AG20443 (cell line): Measurements from ENCODE around the gene PRKG1.
A peak's percentile ranks its signal among the peaks of the same experiment; 100 is the strongest.
"Not testable (repeated sequence)": the region's sequence is repeated elsewhere in the genome, so short reads cannot be mapped to it uniquely, and the experiment has no call there.

Experiments
- DNase-seq: peaks from one replicate; pipeline ENCODE4 v3.0.0; 2012; ENCODE audit warnings: low spot score, mixed read lengths

PRKG1 gene

GRCh38 chr10:51117053-51117660 is 42.9 kb downstream of the PRKG1 start:
- DNase-seq, result peak; percentile 28

DNA sequence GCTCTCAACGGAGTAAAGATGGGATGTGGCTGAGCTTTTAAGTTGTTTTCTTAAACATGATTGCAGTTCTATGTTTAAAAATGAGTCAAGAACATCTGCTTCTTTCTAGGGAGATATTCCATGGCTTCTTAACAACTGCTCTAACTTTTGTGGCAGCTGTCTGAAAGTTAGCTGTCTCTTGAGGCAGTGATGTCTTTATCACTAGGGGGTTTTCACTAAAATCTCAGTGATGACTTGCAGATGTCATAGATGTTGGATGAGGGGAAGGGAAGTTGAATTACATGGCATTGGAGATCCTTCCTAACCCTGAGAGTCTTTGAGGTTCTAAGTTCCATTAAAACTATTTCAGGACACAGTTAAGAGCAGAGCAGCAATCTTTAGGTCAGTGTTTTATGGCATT is 43.5 kb downstream of the PRKG1 start:
- no peak for DNase-seq

DNA sequence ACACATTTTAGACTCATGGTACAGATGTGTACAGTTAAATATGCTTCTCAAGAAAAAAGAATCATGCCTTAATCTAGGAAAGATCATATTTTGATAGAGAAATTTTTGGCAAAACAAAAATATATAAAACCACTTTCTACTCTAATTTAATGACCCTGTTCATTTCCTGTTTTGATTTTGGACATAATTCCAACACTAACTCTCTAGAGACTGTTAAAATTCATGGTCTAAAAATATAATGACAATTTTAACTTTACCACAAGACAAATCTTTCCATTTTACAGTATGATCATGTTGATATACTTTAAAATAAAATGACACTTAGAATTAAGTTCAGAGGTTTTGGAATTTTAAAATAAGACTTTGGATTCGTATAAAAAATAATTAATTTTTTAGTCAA is 45.2 kb downstream of the PRKG1 start:
- DNase-seq, result no peak

DNA sequence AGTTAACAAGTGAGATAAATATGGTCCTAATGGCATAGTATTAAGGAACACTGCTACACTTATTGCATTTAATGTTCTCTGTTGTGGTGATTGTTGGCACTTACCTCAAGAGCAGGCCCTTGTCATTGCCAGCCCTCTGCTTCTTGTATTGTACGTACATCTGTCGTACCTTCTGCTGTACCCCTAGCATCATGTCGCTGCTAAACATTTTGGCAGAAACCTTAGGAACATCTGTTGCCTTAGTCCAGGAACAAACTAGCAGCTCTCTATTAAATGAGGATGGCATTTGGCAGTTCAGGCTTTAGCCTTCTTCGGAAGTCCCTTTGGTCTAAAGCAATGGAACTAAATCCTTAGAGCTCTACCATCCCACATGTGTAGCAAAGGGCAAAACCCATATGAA is 47.6 kb downstream of the PRKG1 start:
- DNase-seq, result no peak

DNA sequence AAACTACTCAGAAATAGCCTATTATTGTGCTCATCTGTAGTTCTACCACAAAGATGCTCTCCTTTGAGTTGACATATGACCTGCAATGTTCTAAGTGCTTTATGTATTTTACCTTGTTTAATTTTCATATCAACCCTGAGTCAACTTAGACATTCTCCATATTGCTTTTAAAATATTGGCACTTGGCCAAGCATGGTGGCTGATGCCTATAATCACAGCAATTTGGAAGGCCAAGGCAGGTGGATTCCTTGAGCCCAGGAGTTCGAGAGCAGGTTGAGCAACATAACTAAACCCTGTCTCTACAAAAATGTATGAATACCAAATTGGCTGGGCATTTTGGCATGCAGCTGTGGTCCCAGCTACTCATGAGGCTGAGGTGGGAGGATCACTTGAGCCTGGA is 50.6 kb downstream of the PRKG1 start:
- no peak for DNase-seq

GRCh38 chr10:51125518-51125917 is 51.2 kb downstream of the PRKG1 start:
- no peak for DNase-seq

DNA sequence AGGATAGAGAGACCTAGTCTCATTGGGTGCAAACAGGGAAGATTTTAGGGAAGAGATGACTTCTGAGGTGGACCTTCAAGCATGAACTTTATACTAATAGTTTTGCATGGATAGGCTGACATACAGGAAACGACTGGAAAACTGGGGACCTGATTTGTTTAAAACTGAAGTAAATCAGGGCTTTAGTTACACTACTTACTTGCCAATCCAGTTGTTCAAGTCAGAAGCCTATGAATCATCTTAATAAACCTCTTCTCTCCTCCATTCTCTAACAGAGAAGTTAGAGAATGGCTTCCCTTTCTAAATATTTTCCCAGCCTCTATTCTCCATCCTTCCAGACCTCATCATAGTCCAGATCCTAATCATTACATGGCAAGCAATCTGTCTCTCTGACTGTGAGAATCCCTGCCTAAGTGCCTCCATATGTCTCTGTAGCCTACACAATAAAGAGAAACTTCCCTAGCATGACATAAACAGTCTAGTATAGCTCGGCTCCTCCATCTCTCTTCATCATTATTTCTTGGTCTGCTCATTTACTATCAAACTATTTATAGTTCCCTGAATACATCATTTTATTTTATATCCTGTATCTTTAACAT is 55.8 kb downstream of the PRKG1 start:
- DNase-seq, result no peak

DNA sequence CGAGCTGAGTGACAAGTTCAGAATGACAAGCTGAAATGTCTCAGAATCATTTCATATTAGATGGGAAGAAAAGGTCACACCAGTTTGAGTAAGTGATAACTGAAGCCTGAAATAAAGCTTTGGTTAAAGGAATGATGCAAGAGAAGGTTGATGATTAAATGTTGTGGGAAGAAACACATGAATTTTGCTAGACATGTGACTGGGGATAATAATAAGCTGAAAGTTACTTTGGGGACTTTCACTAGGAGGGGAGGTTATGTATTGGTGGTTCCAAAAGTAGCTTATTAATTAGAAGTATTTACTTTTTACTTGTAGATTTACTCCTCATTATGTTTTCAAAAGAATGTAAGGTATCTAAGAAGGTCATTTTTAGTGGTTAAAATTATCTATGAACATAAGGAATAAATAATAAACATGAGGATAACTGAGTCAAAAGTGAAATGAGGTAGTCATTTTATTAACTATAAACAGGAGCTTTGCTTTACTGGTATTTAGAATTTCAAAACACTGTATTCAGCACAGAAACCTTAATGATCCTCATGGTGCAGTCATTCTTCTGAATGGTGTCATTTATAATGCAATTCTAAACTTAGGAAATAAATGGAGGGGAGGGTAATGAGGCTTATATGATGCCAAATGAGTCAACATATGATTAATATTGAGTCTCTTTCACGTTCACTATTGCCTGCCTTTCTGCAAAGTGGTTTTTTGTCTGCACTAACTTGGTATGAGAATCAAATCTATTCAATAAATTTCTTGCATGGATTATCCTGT is 63.7 kb downstream of the PRKG1 start:
- peak; percentile 53 for DNase-seq

- DNase-seq, result peak; percentile 10
These were observed 64.9 kb downstream of the PRKG1 start for GRCh38 chr10:51139176-51139575.

DNA sequence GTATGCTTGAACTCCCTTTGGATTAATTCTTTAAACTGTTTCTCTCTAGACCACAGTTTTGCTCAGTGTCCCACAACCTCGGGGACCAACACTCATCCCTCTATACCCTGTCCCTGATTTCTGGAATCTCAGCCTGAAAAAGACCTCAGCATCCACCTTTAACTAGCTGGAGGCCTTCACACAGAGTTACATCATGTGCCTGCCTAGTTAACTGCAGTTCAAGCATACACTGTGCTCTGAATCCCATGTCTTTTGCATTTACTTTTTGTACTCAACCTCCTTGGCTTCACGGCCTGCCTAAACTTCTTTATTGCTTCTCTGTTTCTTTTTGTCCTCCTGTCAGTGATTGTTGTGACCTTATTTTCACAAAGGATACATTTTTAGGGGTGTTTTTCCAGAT is 66.7 kb downstream of the PRKG1 start:
- no peak for DNase-seq

DNA sequence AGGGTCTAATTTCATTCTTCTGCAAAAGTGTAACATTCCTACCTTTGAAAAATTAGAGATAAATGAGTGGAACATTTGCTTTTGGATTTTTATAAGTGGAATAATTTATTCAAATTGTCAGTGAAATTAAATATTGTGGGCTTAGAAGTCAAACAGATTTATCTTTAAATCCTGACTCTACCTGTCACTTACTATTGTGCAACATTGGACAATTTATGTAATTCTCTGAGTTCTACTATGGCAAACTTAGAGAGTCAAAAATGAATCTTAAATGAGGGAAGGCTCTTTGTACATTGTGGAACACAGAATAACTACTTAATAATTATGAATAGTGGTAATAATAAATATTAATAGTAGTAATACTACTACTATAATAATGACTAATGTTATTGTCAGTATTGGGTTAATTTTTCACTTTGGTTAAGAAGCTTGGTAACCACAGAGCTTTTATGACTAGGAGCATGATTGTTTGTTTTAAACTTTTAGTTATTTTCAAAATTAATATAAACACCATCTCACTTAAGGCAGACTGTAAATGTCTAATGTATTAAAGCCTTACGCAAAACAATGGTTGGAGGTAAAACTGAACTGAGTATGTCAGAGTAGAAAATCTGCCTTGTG is 70.0 kb downstream of the PRKG1 start:
- no peak for DNase-seq

DNA sequence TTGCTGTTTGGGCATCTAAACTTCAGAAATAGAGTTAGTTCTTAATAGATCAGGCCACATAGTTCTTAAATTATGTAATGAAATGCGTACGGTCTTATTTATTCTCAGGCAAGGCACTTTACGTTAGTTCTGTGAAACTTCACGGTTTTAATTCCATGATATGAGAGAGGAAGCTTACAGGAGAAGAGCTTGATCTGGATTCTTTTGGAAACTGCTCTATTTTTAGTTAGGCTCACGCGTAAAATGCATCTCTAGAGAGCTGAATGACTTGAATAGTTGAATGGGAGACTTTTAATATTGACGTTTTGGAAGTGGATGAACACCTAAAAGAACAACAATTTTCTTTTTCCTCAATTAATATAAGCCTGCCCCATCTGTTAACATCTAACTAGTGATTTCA is 71.1 kb downstream of the PRKG1 start:
- no peak for DNase-seq

DNA sequence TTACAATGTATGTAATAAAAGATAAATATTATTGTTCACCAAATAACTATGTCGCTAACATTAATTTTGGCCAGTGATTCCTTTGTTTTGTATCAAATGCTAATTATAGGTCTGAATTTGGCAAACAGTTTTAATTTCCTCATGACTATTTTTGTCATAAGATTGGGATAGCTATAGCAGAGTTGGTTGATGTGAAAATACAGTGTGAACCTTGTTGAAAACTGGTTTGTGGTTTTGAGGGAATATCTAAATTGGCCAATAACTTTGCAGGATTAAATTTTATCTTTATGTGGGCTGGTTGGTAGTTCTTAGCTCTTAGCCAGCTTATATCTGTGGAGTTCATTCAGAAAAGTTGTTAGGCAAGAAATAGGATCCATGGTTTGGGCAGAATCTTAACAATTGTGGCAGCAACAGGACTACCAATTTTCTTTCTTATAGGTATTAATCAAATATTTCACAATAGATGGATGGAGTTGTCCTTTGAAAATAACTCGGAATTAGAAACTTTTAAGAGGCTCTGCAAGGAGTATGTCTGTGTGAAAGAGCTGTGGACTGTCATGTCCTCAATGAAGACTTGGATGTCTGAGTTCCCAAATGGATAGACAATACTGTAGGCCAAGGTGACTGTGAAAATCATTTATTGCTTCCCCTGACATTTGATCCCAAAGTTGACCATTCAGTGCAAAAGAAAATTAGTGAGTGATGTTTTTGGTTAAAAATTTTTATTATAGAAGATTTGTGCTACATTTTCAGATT is 73.5 kb downstream of the PRKG1 start:
- DNase-seq, result no peak

DNA sequence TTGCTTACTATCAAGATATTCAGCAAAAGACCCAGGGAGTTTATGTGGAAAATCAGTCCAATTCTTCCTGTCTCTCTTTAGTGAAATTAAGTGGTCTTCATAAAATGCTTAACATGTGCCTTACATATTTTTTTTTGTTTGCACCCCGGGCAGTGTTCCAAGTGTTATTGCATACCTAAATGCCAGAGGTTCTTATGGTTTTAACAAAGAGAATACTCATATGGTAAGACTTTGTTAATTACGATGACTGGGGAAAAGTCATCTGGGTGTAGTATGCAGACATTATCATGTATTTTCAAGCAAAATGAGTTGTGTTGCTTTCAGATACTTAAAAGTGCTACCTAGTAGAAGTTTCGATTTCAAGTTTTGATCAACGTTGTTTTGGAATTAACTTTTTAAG is 82.6 kb downstream of the PRKG1 start:
- DNase-seq, result no peak

GRCh38 chr10:51158832-51159231 is 84.5 kb downstream of the PRKG1 start:
- DNase-seq, result no peak

- DNase-seq, result no peak
These were observed 85.6 kb downstream of the PRKG1 start for GRCh38 chr10:51159841-51160240.

DNA sequence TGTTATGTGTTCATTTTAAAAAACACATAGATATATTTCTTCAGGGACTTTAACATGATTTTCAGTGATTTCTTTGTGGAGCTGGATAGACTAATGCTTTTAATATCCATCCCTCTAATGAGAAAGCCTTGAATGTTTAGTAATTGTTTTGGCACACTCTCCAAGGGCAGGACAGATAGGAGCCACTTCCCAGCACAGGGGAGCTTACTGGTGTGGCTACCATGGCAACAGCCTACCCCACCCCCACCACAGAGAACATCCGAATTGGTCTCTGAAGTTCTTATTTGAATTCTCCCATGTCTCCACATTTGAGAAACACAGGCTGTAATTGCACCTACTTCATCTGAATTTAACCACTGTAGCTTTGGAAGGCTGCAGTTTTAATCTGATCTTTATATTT is 87.7 kb downstream of the PRKG1 start:
- no peak for DNase-seq

GRCh38 chr10:51163380-51164049 is 89.2 kb downstream of the PRKG1 start:
- DNase-seq, result not testable (repeated sequence)

DNA sequence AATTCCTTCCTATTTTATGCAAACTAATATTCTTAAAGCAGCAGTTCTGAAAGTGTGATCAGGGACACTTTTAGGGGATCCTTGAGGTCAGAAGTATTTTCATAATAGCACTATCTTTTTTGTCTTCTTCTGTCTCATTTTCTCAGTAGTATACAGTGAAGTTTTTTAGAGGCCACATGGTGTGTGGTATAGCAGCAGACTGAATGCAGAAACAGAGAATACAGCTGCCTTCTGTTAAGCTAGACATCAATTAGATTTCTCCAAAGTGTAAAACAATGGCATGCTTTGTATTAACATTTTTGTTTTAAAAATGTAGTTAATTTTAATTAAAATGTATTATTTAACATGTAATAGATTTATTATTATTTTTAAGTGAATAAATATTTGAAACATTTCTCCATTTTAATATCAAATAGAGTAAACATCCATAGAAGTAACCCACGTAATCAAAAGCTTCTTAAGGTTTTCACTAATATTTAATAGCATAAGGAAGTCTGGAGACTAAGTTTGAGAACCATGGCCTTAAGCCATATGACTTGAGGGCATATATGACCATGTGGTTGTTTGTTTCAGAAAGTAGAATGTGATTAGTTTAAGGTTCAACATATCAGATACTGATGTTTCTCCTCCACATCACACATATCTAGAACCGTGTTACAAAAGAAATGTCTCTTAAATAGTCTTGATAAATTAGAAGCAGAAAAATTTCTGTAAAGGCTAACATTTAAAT is 94.0 kb downstream of the PRKG1 start:
- no peak for DNase-seq

DNA sequence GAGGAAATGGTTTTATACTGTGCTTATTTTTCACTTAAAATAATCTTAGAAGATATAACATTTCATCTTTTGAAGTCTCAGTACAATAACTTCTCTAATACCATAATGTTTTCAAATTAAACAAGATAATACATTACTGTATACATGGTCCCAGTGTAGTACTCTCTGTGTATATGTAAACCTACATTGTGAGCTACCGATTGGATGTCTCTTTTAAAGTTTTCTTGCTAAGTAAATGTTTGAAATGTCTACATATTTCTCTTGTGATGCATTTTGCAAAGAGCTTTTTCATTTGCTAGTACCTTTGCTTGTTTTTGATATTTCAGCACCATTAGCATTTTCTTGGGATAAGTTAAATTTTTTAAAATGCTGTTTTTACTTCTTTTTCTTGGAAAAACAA is 94.8 kb downstream of the PRKG1 start:
- DNase-seq, result no peak
